ENCODE results near the gene MRPS17.

DNA sequence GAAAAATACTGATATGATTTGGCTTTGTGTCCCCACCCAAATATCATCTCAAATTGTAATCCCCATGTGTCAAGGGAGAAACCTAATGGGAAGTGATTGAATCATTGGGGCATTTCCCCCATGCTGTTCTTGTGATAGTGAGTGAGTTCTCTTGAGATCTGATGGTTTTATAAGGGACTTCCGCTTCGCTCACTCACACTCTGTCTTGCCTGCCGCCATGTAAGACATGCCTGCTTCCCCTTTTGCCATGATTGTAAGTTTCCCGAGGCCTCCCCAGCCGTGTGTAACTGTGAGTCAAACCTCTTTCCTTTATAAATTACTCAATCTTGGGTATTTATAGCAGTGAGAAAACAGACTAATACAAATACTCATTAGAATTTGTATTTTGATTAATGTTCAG is 5.1 kb upstream of the MRPS17 start:
- TF ChIP-seq, protein P1, sequence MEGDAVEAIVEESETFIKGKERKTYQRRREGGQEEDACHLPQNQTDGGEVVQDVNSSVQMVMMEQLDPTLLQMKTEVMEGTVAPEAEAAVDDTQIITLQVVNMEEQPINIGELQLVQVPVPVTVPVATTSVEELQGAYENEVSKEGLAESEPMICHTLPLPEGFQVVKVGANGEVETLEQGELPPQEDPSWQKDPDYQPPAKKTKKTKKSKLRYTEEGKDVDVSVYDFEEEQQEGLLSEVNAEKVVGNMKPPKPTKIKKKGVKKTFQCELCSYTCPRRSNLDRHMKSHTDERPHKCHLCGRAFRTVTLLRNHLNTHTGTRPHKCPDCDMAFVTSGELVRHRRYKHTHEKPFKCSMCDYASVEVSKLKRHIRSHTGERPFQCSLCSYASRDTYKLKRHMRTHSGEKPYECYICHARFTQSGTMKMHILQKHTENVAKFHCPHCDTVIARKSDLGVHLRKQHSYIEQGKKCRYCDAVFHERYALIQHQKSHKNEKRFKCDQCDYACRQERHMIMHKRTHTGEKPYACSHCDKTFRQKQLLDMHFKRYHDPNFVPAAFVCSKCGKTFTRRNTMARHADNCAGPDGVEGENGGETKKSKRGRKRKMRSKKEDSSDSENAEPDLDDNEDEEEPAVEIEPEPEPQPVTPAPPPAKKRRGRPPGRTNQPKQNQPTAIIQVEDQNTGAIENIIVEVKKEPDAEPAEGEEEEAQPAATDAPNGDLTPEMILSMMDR (IDR thresholded peaks at IDR 0.05 in 4 of 5, conservative IDR thresholded peaks at IDR 0.05 in 1 of 5), result no peak
- TF ChIP-seq POLR2A (IDR thresholded peaks at IDR 0.05), result no peak
